GM13977 (cell line): ENCODE measurements around the gene WFDC1.

ENCODE experiments used
- DNase-seq: peaks from one replicate; pipeline ENCODE4 v3.0.0; 2012; ENCODE audit warnings: low spot score
- CTCF ChIP-seq: IDR thresholded peaks from 2 replicates; pipeline ENCODE4 v1.5.1; 2012; ENCODE audit warnings: mild to moderate bottlenecking, control low read depth; ENCODE audit not compliant: insufficient read depth; ENCODE audit errors: extremely low read depth, missing control alignments
- in situ Hi-C: fragments of 300-500 bp; cut with MboI; formaldehyde crosslinking; loops from one replicate; pipeline ENCODE4 v1.12.0; 2022; ENCODE audit warnings: low sequenced_read_pairs, low pct_unique_long_range_greater_than_20kb, mixed read lengths, inconsistent platforms; ENCODE audit not compliant: unreplicated experiment

The WFDC1 gene

GRCh38 chr16:84283314-84284153, 11.1 kb upstream of the WFDC1 start:
- in situ Hi-C loops: loop anchor here (25.0 kb wide), 1 partner anchor 204 kb away; no protein-coding TSS in a partner anchor
- no peak for TF ChIP-seq CTCF
- no peak for DNase-seq

DNA sequence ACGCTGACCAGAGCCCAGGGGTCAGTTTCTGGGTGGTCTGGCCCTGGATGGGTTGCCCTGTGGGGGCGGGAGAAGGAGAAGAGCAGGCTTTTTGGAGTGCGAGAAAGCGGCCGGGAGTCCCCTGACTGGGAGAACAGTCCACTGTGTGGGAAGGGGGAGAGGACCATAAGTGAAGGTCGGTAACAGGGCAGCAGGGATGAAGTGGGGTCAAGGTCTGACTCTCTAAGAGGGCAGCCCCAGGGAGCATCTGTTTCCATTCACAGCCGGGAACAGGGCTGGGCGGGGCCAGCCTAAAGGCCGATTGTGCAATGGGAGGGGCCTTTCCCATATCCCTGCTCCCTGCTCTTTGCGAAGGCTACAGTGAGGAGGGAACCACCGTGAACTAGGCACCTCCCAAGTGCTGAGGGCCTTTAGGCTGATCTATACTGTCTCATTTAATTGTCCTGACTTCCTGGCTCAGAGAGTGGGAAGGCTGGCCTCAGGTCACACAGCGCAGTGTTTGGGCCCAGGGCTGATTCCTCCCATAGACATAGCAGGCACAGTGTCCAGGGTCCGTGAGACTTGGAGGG, 10.4 kb upstream of the WFDC1 start:
- no peak for TF ChIP-seq CTCF
- DNase-seq: no peak

GRCh38 chr16:84286578-84287240, 8.0 kb upstream of the WFDC1 start:
- TF ChIP-seq CTCF: no peak
- in situ Hi-C loops: loop anchor here (25.0 kb wide), 1 partner anchor 201 kb away; no protein-coding TSS in a partner anchor
- no peak for DNase-seq

More for the DNA sequence above, 10.4 kb upstream of the WFDC1 start:
- in situ Hi-C loops: loop anchor here (25.0 kb wide), 1 partner anchor 203 kb away; no protein-coding TSS in a partner anchor

GRCh38 chr16:84288902-84289301, 5.8 kb upstream of the WFDC1 start:
- TF ChIP-seq CTCF: no peak
- no peak for DNase-seq
- in situ Hi-C loops: loop anchor here (25.0 kb wide), 1 partner anchor 198 kb away; no protein-coding TSS in a partner anchor

DNA sequence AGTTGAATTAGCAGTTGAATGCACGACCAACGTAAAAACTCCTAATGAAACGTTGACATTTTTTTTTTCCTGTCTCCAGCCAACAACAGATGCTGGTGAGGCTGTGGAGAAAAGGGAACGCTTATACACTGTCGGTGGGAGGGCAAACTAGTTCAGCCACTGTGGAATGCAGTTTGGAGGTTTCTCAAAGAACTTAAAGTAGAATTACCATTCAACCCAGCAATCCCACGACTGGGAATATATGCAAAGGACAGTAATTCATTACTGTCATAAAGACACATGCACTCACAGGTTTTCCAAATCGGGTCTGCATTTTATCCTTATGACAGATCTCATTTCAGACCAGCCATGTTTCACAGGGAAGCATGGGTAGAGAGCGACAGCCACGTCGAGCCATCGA, 3.5 kb upstream of the WFDC1 start:
- in situ Hi-C loops: loop anchor here (25.0 kb wide), 1 partner anchor 196 kb away; no protein-coding TSS in a partner anchor
- DNase-seq: no peak
- no peak for TF ChIP-seq CTCF

- no peak for DNase-seq
- no peak for TF ChIP-seq CTCF
- in situ Hi-C loops: loop anchor here (25.0 kb wide), 1 partner anchor 195 kb away; no protein-coding TSS in a partner anchor
Measured at GRCh38 chr16:84292011-84292410, 2.7 kb upstream of the WFDC1 start.
